Fibroblast of skin of right quadriceps (primary cell): ENCODE measurements around the gene KLHL29.

Source experiments
- DNase-seq: peaks from one replicate; pipeline ENCODE4 v3.0.0-alpha.2; 2013

Gene KLHL29

GRCh38 chr2:23642516-23642915, 257.5 kb downstream of the KLHL29 start:
- DNase-seq, result no peak

DNA sequence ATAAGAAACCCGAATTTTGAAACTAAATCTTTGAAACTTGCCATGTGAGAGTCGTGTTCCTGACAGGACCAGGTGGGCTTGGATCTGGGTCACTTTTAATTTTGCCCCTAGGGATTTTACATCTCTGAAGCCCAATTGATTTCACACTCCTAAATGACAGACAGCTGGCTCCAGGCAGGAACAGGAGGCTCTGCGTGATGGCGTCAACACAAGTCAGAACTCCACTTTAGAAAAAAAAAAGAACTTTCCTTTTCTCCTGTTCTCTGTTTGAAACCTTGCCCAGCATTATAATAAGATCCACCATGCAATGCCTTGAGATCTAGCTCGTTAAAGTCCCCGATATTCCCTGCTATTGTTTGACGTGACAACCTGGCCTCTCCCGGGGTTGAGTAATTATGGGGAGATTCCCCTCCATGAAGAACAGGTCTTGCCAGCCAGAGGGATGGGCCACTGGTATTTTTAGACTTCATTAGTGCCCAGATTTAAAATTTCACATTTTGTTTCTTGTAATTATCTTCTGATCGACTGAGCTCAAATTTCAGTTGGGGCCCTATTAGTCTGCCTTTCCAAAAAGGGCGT, 260.3 kb downstream of the KLHL29 start:
- no peak for DNase-seq

GRCh38 chr2:23647563-23647962, 262.6 kb downstream of the KLHL29 start:
- no peak for DNase-seq

GRCh38 chr2:23649303-23649702, 264.3 kb downstream of the KLHL29 start:
- DNase-seq, result no peak

GRCh38 chr2:23649819-23650218, 264.8 kb downstream of the KLHL29 start:
- DNase-seq, result no peak

GRCh38 chr2:23651187-23652080, 266.5 kb downstream of the KLHL29 start:
- peak; percentile 48 for DNase-seq

DNA sequence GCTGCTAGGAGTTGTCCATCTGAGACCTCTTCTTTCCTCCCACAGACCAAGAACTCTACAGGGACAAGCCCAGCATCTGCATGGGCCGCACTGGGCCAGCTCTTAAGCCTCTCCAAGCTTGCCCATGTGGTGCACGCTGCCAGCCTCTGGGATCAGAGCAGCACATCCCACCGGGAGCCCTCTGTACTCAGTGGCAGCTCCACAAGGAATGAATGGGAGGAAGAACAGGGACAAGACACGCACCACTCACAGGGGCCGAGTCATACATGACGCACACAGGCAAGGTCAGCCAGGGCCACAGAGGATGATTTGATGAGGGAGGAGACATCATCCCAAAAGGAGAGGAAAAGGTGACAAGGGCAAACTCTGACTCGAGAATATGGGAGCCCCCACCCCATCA, 268.3 kb downstream of the KLHL29 start:
- peak; percentile 9 for DNase-seq

DNA sequence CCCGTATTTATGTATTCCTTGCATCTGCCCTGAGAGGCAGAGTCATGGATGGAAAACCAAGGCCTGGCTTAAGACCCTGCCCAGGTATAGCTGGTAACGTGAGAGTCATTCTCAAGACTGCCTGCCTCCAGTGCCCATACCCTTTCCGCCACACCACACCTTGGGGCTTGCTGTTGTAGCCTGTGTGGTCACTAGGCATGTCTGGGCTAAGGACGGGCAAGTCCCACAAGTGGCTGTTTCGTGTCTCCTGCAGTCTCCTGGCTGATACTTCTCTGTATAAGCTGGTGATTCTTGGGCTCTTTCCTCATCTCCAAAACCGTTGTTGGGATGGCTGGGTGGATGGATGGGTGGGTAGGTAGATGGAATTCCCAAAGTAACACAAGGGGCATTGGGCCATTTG, 269.8 kb downstream of the KLHL29 start:
- no peak for DNase-seq

- DNase-seq, result no peak
Observed at GRCh38 chr2:23655934-23656596, 271.1 kb downstream of the KLHL29 start.

DNA sequence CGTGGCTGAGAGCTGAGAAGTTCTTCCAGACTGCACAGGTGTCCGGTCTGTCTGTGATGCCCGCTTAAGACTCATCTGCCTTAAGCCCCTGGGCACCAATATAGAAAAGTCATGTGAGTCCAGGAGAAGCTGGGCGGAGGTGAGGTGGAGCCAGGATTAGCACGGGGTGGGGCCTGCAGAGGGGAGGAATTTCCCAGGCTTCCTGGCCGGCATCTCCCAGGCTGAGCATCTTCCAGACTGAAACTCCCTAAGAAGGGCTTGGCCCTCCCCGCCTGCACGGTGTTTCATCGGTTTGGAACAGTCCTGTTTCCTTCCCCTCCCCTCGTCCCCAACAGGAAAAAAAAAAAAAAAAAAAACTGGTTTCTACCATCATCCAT, 271.6 kb downstream of the KLHL29 start:
- no peak for DNase-seq

DNA sequence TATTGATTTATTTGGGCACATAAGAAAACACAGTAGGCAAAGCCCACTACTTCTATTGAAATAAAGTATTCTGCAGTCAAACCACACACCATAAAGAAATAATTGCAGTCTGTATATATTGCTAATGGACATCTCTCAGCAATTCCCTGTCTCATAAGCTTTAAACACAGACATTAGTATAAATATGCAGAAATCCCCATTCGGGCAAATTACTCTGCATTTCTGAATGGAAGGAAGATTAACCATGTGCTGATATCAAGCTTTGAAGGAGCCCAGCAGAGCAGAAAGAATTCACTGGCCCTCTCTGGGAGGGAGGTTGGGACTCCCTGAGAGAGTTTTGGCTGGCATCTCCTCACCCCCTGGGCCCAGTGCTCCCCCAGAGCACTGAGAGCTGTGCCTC, 272.4 kb downstream of the KLHL29 start:
- DNase-seq, result no peak

DNA sequence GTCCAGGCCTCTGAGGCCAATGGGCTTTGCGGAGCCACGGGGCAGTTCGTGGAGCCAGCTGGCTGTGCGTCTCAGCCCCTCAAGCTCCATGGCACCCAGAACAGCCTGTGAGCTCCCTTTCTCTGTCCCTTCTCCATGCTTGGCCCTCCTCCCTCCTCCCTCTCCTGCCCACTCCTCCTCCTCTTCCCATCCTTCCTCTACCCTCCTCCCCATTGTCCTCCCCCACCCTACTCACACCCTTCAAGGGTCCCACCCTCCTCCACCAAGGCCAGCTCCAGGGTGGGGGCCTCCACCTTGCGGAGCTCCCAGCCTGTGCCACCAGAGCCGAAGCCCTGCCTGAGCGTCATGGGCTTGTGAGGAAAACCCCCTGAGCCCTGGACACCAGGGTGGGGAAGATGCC, 273.0 kb downstream of the KLHL29 start:
- DNase-seq, result no peak

DNA sequence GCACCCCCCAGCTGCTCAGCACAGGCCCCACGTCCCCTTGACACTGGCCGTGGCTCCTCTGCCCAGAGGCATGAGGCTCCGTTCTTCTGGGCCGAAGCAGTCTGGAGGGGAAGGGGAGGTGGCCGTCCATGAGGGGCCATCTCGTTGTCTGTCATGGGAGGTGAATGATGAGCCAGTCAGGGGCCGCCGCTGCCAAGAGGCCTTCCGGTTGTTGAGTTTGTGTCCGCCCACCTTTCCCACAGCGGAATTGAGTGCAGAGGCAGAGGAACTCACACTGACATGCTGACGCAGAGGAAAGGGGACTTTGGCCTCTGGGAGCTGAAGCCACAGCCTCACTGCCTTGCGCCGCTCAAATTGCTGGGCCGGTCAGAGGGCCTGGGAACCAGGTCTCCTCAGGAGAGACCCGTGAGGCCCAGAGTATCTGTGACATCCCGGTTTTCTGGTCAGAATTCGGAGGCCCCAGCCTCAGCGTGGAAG, 273.5 kb downstream of the KLHL29 start:
- no peak for DNase-seq

DNA sequence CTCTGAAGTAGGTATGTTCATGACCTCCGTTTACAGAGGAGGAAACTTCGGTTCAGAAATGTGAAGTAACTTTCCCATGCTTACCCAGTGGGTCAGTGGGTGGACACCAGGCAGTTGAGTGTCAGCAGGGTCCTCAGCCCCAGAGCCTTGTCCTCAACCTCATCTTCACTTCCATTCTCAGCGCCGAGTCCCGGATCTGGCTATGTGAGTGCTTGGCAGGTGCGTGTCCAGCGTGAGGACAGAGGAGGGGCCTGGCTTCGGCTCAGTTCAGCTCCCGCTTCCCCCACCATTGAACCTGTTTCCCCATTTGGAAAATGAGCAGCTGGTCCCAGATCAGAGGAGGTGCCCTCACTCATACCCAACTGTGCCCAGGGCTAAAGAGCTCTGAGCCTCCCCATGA, 274.3 kb downstream of the KLHL29 start:
- no peak for DNase-seq

DNA sequence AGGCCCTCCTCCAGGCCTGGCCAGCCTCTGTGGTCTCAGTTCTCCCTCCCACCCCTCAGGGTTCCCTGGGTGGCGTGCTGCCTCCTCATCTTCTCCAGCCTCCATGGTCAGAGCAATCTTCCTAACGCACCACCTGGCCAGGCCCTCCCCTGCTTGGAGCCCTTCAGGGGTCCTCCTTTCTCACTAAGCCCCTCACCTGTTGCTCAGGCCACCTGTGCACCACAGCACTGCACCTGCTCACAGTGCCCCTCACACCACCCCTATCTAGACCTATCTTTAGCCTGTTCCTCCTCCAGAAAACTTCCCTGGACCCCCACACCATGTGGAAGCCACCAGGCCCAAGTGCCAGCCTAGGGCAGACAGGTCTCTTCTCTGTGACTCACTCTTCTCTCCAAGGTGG, 274.8 kb downstream of the KLHL29 start:
- no peak for DNase-seq

DNA sequence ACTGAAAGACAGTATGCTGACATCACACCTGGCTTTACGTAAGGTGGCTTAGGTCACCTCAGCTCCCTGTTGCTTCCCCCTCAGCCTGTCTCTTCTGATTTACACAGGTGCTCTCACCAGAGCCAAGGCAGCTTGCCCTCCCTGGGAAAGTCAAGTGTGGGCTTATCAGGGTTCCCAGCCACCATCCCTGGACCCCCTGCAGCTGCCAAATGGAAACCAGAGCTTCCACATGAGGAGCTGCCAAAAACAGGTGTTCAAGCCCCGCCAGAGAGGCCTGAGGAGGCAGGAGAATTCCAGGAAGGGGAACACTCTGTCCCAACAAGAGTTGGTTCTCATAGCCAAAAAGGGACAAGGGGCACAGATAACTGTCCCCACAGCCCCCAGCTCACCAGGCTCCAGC, 275.3 kb downstream of the KLHL29 start:
- no peak for DNase-seq

GRCh38 chr2:23661276-23662050, 276.5 kb downstream of the KLHL29 start:
- no peak for DNase-seq

DNA sequence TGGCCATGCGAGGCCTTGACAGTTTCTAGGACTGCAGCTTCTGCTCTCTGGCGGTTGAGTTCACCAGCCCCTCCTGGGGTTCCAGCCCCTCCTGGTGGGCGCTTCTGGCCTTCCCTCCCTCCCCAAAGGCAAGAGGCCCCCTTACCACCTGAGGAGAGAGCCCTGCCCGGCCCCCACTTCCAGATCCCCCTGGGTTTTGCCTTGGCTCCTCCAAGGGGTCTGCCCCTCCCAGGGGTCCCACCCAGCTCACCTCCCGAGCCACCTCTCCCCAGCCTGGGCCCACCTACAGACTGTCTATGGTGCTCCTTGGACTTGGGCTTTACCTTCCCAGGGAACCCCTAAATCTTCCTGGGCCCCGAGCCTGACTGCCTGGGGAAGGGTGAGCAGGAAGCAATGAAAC, 277.5 kb downstream of the KLHL29 start:
- no peak for DNase-seq

DNA sequence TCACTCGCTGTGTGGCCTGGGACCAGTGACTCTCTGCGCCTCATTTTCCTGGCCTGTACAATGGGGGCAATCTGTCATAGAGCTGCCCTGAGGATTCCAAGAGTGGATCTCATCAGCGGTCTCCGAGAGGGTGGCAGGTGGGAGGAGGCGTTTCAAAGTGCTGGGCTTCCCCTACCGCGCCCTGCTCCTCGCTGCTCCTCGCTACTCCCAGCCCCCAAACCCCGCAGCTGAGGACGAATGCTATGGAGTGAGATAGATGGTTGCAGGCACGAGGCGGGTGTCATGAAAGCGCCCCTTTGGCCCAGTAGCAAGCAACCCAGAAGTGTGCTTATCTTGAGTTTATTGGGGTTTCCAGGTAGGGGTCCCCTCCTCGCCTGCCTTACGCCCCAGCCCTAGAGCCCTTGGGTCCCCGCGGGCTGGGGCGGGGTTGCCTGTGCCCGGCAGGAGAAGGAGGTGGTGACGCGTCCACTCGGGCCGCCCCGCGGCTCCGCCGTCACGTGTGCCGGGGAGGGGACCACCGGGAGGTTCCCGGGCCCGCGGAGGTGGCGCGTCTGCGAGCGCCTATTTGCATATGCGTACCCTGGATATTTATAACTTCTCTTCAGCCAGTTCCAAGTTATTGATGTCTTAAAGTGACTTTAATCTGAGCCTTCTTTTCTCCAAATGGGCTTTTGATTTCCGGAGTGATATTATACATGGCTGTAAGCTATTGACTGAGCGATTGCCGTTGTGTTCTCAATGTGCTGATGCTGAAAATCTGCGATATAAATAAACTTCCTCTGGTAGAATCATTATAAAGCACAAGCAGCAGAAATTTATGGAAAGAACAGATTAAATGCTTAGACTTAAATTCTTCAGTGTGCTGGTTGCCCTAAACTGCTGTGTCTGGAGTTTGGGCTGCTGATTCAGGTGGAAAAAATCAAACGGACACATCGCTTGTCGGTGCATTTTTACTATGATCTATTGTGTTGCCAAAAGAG, 278.3 kb downstream of the KLHL29 start:
- peak; percentile 9 for DNase-seq

DNA sequence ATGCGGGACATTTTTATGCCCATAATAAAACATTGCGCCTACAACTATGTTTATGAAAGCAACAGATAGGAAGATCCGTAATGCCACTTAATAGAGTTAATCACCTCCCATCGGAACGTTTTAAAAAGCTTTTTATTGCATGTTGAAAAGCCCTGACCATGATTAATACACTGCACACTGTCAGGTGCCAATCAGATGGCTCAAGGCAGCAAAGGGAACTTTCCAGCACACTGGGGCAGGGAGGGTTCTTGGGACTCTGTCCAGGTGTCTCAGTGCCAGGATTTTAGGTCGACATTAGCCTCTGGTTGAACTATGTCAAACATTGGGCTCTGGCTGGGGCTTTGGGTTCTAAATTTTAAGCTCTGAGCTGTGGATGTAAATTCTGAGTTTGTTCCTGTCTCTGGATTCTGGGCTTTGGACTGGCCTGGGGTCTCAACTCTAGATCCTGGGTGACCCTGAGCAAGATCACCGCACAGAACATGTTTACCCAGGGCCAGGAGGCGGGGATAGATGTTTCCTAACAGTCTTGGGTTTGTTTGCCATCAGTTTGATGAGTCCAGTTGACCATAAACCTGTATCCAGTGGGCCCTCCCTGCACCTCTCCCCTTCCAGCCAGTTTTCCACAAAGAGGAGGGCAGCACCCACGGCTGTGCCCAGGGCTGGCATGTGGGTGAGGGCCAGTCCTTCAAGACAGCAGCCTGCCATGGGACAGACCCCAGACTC, 279.2 kb downstream of the KLHL29 start:
- DNase-seq, result no peak
